ENCODE measurements around the gene SRGAP2.
"Not testable (repeated sequence)": the region's sequence is repeated elsewhere in the genome, so short reads cannot be mapped to it uniquely, and the experiment has no call there.

SRGAP2 gene

GRCh38 chr1:206183788-206184187 lies 19.6 kb upstream of the SRGAP2 start:
- not testable (repeated sequence) for H3K4me2 ChIP-seq (ENCODE audit: low read length); H3K9me3 ChIP-seq (replicated peaks; ENCODE audit: low read length); H3K36me3 ChIP-seq (ENCODE audit: insufficient read depth, low read length); H3K27me3 ChIP-seq (ENCODE audit: control insufficient read depth, insufficient read depth, low read length); H3K4me1 ChIP-seq (ENCODE audit: control insufficient read depth, insufficient read depth, low read length); H3K4me3 ChIP-seq (ENCODE audit: low read length); H3K9ac ChIP-seq (ENCODE audit: low read depth, low read length)

- H3K4me3 ChIP-seq (ENCODE audit: low read length); H3K36me3 ChIP-seq (ENCODE audit: insufficient read depth, low read length); H3K4me1 ChIP-seq (ENCODE audit: control insufficient read depth, insufficient read depth, low read length); H3K4me2 ChIP-seq (ENCODE audit: low read length); H3K27me3 ChIP-seq (ENCODE audit: control insufficient read depth, insufficient read depth, low read length); H3K9me3 ChIP-seq (replicated peaks; ENCODE audit: low read length); H3K9ac ChIP-seq (ENCODE audit: low read depth, low read length): not testable (repeated sequence)
Measured at GRCh38 chr1:206185778-206186177, 17.6 kb upstream of the SRGAP2 start.

DNA sequence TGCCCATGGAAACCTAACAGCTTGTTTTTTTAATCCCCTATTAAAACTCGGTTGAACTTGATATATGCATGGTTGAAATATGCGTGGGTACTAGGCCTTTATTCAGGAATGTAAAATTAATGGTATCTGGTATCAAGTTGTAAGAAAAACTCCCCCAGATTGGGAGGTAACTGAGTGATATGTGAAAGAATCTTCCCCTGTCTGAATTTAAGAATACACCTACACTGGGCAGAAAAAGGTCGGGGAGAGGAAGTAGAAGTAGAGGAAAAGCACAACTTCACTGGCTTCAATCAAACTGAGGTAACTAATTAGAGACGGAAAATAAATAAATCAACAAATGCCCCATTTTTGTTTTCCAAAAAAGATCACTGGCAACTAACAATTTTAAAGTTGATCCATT lies 16.5 kb upstream of the SRGAP2 start:
- H3K4me2 ChIP-seq (ENCODE audit: low read length); H3K4me3 ChIP-seq (ENCODE audit: low read length); H3K36me3 ChIP-seq (ENCODE audit: insufficient read depth, low read length); H3K4me1 ChIP-seq (ENCODE audit: control insufficient read depth, insufficient read depth, low read length); H3K9me3 ChIP-seq (replicated peaks; ENCODE audit: low read length); H3K27me3 ChIP-seq (ENCODE audit: control insufficient read depth, insufficient read depth, low read length); H3K9ac ChIP-seq (ENCODE audit: low read depth, low read length): not testable (repeated sequence)

- not testable (repeated sequence) for H3K4me2 ChIP-seq (ENCODE audit: low read length); H3K36me3 ChIP-seq (ENCODE audit: insufficient read depth, low read length); H3K4me1 ChIP-seq (ENCODE audit: control insufficient read depth, insufficient read depth, low read length); H3K9me3 ChIP-seq (replicated peaks; ENCODE audit: low read length); H3K27me3 ChIP-seq (ENCODE audit: control insufficient read depth, insufficient read depth, low read length); H3K9ac ChIP-seq (ENCODE audit: low read depth, low read length); H3K4me3 ChIP-seq (ENCODE audit: low read length)
Measured at GRCh38 chr1:206195182-206195581, 8.2 kb upstream of the SRGAP2 start.

DNA sequence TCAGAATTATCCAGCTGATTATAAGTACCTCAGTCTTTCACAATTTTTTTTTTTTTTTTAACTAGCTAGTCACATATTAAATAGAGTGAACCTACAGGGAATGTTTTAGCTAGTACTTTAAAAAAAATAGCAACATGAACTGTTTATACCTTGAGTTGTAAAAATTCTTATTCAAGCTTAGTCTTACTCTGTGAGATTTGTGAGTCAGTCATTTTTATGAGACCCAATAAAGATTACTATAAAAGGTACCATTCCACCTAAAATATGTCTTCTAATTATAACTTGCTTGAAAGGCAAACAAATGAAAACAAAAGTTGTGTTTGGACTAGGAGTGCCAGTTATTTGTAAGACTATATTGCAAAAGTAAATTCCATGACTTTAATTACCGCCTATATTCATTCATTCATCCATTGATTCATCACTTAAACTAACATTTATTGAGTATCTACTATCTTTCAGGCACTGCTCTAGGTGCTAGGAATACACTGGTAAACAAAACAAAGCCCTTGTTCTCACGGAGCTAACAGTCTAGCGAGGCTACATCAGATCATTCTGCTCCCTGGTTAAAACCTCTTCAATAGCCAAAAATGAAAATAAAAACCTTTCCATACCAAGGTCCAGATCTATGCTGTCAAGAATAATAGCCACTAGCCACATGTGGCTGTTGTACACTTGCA lies 6.5 kb upstream of the SRGAP2 start:
- H3K4me2 ChIP-seq (ENCODE audit: low read length); H3K27me3 ChIP-seq (ENCODE audit: control insufficient read depth, insufficient read depth, low read length); H3K9me3 ChIP-seq (replicated peaks; ENCODE audit: low read length); H3K4me1 ChIP-seq (ENCODE audit: control insufficient read depth, insufficient read depth, low read length); H3K4me3 ChIP-seq (ENCODE audit: low read length); H3K9ac ChIP-seq (ENCODE audit: low read depth, low read length); H3K36me3 ChIP-seq (ENCODE audit: insufficient read depth, low read length): not testable (repeated sequence)

DNA sequence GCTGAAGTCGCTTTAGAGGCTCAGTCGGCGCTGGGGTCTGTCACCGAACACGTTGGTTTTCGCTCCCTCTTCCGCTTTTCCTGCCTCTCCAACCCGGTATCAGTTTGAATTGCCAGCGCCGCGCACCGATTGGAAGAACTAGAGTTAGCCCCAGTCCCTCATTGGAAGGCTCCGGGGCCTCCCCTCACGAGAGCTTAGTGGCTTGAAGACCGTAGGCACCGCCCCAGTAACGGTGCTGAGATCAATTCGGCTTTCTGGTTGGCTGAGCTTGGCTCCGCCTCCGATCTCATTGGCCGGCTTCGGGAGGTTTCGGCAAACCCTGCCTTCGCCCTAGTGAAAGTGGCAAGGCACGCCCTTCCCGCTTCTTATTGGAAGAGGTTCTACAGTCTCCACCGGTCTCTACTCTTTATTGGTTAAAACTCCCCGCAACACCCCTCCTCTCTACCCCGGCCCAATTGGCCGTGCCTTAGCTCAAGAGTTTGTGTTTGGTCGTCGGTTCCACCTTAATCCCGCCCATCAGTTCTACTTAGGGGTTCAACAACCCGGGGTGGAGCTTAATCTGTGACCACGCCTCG lies 465 bp upstream of the SRGAP2 start, which contains the start of gene FAM72A:
Gene FAM72A, minus strand, starts transcription at position 51 of the 575 bp plus-strand sequence. CDS start 814 bp downstream, outside the sequence.
- peak within 1 kb of the TSS; percentile 70 for H3K9ac ChIP-seq (ENCODE audit: low read depth, low read length)
- H3K4me1 ChIP-seq (ENCODE audit: control insufficient read depth, insufficient read depth, low read length); H3K27me3 ChIP-seq (ENCODE audit: control insufficient read depth, insufficient read depth, low read length); H3K9me3 ChIP-seq (replicated peaks; ENCODE audit: low read length); H3K36me3 ChIP-seq (ENCODE audit: insufficient read depth, low read length): not testable (repeated sequence)
- peak within 1 kb of the TSS; percentile 66 for H3K4me2 ChIP-seq (ENCODE audit: low read length)
- H3K4me3 ChIP-seq (ENCODE audit: low read length), result peak within 1 kb of the TSS; percentile 68

- H3K36me3 ChIP-seq (ENCODE audit: insufficient read depth, low read length); H3K4me1 ChIP-seq (ENCODE audit: control insufficient read depth, insufficient read depth, low read length); H3K9me3 ChIP-seq (replicated peaks; ENCODE audit: low read length); H3K27me3 ChIP-seq (ENCODE audit: control insufficient read depth, insufficient read depth, low read length): not testable (repeated sequence)
- peak overlapping the region; percentile 61 for H3K4me2 ChIP-seq (ENCODE audit: low read length)
- peak overlapping the region; percentile 68 for H3K4me3 ChIP-seq (ENCODE audit: low read length)
- peak overlapping the region; percentile 47 for H3K9ac ChIP-seq (ENCODE audit: low read depth, low read length)
Measured at GRCh38 chr1:206204159-206204511, 794 bp downstream of the SRGAP2 start.

DNA sequence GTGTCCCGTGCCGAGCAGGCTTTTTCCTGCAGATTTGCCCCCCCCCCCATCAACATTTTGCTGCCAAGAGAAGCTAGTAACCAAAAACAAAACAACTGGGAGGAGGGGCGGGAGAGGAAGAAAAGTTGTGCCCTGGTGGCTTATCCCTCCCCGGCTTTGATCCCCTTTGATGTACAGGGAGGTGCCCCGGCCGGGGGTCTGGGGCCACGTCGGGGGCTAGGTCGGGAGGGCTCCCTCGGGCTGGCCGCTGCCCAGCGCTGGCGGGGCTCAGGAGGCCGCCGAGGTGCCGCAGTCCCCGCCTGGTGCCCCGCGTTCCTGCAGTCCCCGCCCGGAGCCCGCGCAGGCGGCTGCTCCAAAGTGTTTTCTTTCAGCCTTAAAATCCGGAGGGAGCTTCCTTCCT lies 1.5 kb downstream of the SRGAP2 start:
- not testable (repeated sequence) for H3K9me3 ChIP-seq (replicated peaks; ENCODE audit: low read length); H3K36me3 ChIP-seq (ENCODE audit: insufficient read depth, low read length); H3K27me3 ChIP-seq (ENCODE audit: control insufficient read depth, insufficient read depth, low read length); H3K4me1 ChIP-seq (ENCODE audit: control insufficient read depth, insufficient read depth, low read length)
- Histone ChIP-seq H3K4me2 (ENCODE audit: low read length) (peak overlapping the region; percentile 78), H3K9ac (ENCODE audit: low read depth, low read length) (peak overlapping the region; percentile 69), H3K4me3 (ENCODE audit: low read length) (peak overlapping the region; percentile 65)

GRCh38 chr1:206205569-206205968 lies 2.2 kb downstream of the SRGAP2 start:
- Histone ChIP-seq H3K4me2 (ENCODE audit: low read length) (peak overlapping the region; percentile 72), H3K4me3 (ENCODE audit: low read length) (peak overlapping the region; percentile 45)
- not testable (repeated sequence) for H3K9ac ChIP-seq (ENCODE audit: low read depth, low read length); H3K9me3 ChIP-seq (replicated peaks; ENCODE audit: low read length); H3K36me3 ChIP-seq (ENCODE audit: insufficient read depth, low read length); H3K27me3 ChIP-seq (ENCODE audit: control insufficient read depth, insufficient read depth, low read length); H3K4me1 ChIP-seq (ENCODE audit: control insufficient read depth, insufficient read depth, low read length)

- H3K4me2 ChIP-seq (ENCODE audit: low read length); H3K9me3 ChIP-seq (replicated peaks; ENCODE audit: low read length); H3K9ac ChIP-seq (ENCODE audit: low read depth, low read length): not testable (repeated sequence)
Measured at GRCh38 chr1:206210802-206211201, 7.5 kb downstream of the SRGAP2 start.

GRCh38 chr1:206215600-206216392 lies 12.5 kb downstream of the SRGAP2 start:
- H3K9me3 ChIP-seq (replicated peaks; ENCODE audit: low read length); H3K4me3 ChIP-seq (ENCODE audit: low read length); H3K27me3 ChIP-seq (ENCODE audit: control insufficient read depth, insufficient read depth, low read length); H3K4me2 ChIP-seq (ENCODE audit: low read length); H3K36me3 ChIP-seq (ENCODE audit: insufficient read depth, low read length); H3K4me1 ChIP-seq (ENCODE audit: control insufficient read depth, insufficient read depth, low read length); H3K9ac ChIP-seq (ENCODE audit: low read depth, low read length): not testable (repeated sequence)

More at GRCh38 chr1:206210802-206211201, 7.5 kb downstream of the SRGAP2 start:
- H3K4me3 ChIP-seq (ENCODE audit: low read length); H3K27me3 ChIP-seq (ENCODE audit: control insufficient read depth, insufficient read depth, low read length); H3K36me3 ChIP-seq (ENCODE audit: insufficient read depth, low read length); H3K4me1 ChIP-seq (ENCODE audit: control insufficient read depth, insufficient read depth, low read length): not testable (repeated sequence)

GRCh38 chr1:206218285-206218684 lies 14.9 kb downstream of the SRGAP2 start:
- H3K9ac ChIP-seq (ENCODE audit: low read depth, low read length); H3K36me3 ChIP-seq (ENCODE audit: insufficient read depth, low read length); H3K4me3 ChIP-seq (ENCODE audit: low read length); H3K9me3 ChIP-seq (replicated peaks; ENCODE audit: low read length); H3K27me3 ChIP-seq (ENCODE audit: control insufficient read depth, insufficient read depth, low read length); H3K4me2 ChIP-seq (ENCODE audit: low read length); H3K4me1 ChIP-seq (ENCODE audit: control insufficient read depth, insufficient read depth, low read length): not testable (repeated sequence)

All from skeletal muscle satellite cell (primary cell).